Stimulated activated CD8-positive, alpha-beta memory T cell treated with anti-CD3 and anti-CD28 coated beads, Interleukin-12 subunit alpha, Interleukin-12 subunit beta, amount 100 ng/mL, for 24 hours (primary cell): ENCODE data around the gene NKD1.

ENCODE experiments used
- DNase-seq: peaks from one replicate; pipeline ENCODE4 v3.0.0-alpha.2; 2020; ENCODE audit errors: extremely low read depth

NKD1 gene

DNA sequence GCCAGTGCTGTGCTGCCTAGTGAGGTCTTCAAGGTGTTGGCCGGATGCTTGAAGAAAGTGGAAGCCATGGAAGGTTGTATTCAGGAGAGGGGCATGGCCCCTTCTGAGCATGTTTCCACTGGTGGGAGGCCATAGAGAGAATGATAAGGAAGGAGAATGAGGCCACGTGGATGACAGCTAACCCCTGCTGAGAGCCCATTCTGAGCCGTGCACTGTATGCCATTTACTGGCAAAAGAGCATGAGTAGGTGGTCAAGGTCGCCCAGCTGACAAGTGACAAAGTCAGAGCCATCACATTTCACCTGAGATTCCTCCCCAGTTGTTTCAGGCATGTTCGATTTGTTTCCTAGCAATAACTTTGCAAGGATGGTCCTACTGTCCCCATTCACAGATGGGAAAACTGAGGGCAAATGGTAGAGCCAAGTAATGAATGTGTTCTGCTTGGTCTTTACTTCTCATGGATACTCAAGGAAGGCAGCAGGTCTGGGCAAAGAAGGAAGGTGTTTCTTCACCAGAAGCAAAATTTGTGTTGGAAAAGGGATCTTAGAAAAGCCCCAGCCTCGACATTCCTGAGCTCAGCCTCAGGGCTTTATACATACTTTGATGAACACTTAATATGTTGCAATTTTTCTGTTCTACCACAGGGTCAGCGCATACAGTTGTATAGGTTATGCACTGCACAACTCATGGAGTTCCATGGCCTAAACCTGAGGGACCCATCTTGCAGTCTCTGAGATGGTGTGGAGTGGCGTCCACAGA is 10.5 kb upstream of the NKD1 start:
- DNase-seq, result no peak

GRCh38 chr16:50538411-50539052 is 9.7 kb upstream of the NKD1 start:
- DNase-seq, result no peak

GRCh38 chr16:50539053-50539695 is 9.0 kb upstream of the NKD1 start:
- no peak for DNase-seq

- DNase-seq, result no peak
Measured at GRCh38 chr16:50539822-50540710, 8.1 kb upstream of the NKD1 start.

GRCh38 chr16:50540711-50541007 is 7.5 kb upstream of the NKD1 start:
- no peak for DNase-seq

- DNase-seq, result no peak
Measured at GRCh38 chr16:50542703-50543102, 5.5 kb upstream of the NKD1 start.

DNA sequence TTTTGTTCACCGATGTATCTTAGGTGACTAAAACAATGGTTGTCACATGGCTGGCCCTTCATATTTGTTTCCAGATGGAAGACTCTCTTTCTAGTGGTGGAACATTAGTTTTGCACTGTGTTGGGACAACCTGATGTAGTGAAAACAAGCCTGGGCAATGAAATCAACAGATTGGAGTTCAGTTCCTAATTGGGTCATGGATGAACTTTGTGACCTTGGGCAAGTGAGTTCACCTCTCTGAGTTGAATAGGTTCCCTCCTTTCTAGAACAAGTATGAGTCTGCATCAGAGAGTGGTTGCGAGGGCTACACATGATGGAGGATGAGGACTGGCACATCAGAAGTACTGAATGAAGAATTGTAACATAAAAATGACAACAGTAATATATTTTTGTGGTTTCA is 2.1 kb upstream of the NKD1 start:
- no peak for DNase-seq

DNA sequence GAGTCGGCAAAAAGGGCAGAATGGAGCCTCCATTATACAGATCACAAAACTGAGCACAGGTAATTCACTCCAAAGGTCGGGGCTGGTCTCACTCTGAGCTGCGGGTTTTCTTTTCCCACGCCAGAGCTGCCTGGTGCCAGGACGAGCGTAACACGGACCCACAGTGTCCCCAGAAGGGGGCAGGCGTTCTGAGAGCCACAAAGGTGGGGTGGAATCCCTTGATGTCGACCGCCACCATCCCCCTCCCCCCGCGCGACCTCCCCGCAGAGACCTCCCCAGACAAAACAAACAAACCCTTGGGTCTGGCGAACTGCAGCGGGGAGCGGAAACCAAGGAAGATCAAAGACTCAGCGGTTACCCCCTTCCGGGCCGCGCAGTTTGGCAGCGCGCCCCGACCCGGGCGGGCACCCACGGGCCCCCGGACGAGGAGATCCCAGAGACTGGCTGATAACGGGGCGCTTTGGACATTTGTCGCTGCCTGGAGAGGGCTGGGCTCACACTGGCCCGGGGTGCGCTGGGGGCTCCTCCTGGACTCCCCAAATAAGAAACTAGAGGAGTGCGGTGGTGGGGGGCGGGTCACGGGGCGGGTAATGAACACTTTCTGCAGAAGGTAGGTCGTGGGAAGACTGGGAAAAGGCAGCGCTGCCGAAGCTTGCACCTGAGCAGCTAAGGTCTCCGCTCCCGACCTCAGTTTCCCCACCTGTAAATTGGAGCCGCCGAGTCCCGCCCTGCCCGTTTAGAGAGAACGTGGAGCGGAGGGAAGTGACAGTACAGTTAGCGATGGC is 664 bp upstream of the NKD1 start:
- peak; percentile 30 for DNase-seq

DNA sequence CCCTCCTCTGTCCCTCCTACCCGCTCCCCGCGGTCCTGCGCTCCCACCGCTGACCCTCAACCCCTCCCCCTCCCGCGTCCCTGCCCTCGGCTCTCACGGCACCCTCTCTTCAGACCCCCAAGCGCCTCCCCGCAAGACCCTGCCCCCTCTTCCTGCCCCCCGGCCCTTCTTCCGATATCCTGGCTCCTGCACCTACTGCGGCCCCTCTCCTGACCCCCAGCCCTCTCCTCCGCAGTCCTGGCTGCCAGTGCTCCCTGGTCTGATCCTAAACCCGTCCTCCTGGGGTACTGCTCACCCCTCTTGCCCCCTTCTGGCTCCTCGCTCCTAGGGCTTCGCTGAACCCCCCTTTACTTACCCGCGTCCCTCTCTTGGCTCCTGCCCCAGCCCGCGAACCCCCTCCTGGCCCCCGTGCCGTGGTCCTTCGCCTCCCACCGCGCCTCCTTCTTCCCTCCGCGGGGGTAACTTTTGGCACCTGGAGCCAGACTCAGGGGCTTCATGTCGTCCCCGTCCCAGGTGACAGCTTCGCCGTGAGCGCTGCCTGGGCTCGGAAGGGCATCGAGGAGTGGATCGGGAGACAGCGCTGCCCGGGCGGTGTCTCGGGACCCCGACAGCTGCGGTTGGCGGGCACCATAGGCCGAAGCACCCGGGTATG is 839 bp downstream of the NKD1 start:
- DNase-seq, result no peak

- DNase-seq, result no peak
Measured at GRCh38 chr16:50549561-50549915, 1.3 kb downstream of the NKD1 start.

DNA sequence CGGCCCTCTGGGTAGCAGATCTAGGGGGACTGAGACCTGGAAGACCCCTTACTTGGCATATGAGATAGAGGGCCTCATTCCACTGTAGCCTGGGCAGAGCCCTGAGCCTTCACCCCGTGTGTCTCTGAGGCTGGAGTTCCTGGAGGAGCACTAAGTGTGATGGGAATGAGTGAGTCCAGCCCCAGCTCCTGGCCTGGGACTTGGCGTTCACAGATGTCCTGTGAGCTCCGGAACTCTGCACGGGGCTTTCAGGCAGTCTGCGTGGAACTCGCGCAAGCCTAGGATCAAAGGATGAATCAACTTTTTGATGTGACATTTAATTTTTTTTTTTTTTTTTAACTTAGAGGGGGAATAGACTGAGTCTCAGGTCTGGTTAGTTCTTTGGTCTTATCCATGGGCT is 1.8 kb downstream of the NKD1 start:
- no peak for DNase-seq

DNA sequence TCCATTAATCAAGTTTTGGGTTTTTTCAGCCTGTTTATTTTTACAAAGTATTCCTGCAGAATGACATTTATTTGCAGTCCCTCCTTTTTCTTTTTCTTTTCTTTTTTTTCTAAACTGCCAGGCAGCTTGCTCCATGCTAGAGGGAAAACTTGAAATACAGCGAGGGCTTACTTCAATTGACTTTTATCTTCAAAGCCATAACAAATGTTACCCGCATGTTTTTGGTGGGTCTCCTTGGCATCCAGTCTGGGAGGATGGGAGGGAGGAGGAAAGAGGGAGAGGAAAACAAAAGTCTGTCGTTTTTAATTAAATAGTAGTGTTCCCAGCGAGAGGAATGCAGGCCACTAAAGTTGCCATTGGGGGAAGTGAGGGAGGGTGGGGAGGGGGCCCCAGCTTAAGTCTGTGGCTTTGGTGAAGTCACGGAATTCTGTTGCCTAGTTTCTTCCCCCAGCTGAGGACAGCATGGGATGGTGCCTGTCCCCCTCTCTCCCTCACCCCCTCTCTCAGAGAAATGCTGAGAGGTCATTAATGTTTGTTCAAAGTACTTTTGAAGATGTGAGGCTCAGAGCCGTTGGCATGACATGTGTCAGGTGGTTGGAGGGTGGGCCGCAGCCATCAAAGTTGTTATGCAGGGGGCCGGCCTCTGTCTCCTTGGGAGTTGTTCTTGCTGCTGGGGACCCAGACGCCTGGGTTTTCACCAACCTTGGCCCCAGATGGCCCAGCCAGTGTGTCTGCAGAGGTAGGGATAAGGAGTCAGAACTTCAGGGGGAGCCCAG is 2.9 kb downstream of the NKD1 start:
- no peak for DNase-seq

DNA sequence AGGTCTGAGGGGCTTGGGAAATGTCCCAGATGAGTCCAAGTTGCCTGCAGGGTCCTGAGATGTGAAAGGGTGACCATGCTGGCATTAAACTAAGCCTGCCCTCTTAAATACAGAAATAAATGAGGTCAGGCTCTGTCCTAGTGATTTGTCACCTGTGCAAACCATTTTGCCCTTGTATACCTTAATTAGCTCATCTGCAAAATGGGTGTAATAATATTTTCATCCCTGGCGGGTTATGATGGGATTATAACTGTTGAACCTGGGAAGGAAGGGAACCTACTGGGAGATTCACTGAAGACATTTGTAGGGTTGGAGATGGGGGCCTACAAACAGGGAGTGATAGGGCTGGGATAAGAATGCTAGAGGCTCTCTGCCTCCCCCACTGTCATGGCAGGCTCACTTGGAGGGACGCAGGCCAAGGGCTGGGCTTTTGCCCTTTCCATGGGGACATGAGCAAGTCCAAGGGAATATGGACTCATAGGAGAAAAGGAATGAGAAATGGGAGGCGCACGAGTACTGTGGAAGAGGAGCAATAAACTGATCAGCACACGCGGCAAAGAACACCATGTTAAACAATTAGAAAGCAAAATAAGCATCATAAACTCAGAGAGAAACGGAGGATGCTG is 4.4 kb downstream of the NKD1 start:
- no peak for DNase-seq

DNA sequence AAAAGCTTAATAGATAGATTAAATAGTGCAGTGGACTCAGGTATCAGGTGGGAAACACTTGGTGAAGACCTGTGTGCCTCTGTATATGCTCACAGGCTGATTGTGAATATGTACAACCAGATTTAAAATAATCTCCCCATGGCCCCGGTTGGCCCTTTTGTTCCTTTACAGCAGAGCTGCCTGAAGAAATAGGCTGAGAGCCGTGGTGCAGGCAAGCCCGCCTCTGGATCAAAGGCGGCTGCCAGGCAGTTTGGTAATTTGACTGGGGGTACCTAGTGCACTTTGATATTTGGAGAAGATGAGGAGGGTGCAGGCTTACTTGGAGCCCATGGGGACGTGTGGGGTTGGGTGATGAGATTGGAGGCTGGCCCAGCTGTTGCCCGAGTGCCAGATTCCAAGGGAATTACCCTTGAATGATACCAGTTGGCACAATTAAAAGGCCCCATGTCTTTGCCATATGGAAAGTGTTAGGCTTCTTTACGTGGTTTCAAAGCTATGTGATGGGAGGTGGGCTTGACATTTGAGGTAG is 5.0 kb downstream of the NKD1 start:
- no peak for DNase-seq

DNA sequence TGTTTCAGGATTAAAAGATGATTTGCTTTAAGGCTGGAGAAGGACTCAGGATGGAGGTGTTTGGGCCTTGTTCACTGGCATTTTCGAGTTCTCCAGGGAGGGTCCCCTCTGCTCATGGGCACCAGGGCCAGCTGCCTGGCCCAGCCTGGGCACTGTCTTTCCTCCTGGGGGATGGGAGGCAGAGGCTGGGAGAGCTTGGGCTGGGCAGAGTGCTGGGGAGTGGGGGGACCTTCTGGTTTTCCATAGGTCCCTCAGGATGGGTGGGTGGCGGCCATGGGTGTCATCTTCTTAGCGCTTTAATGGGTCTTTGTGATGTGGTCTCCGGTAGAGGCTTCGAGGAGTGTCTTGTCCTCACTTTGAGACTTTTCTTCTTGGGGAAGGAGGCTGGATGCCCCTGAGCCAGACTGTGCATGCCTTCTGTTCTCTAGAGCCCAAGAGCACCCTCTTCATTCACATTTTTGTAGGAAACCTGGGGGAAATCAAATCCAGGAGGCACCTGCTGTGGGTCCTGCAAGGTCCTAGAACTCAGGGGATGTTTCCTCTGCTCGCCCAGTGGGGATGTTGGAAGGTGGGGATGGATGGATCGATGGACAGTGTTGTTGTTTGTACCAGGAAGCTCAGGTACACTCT is 5.7 kb downstream of the NKD1 start:
- no peak for DNase-seq

- no peak for DNase-seq
Measured at GRCh38 chr16:50555269-50555875, 7.2 kb downstream of the NKD1 start.

DNA sequence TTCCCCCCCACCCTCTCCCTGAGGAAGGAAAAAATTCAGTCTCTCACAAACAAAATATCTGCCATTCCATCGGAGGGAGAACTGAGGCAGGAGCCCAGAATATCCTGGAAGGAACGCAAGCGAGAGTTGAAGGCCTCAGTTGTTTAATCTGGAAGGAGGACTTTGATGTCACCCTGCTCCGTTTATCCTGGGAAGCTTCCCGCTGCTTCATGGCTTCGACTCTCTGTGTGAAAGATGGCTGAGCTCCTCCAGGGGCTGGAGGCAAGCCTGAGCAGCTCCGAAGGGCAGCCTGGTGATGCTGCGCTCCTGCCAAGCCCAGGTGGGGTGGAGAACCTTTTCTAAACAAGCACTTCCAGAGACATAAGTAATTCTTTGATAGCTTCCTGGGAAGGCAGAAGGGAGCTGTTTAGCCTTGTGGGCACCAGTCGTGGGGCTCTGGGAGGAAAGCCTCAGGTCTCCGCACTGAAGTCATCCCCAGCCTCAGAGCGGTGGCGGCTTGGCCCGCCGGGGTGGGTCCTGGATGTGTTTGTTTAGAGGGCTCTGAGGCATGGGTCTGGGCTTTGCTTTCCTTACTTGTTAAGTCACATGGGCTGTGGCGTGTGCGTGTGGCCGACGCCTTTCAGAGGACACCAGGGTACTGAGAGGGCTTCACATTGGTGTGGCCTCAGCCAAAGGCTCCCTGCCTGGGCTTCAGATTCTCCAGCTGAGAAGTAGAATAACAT is 7.9 kb downstream of the NKD1 start:
- DNase-seq, result no peak

DNA sequence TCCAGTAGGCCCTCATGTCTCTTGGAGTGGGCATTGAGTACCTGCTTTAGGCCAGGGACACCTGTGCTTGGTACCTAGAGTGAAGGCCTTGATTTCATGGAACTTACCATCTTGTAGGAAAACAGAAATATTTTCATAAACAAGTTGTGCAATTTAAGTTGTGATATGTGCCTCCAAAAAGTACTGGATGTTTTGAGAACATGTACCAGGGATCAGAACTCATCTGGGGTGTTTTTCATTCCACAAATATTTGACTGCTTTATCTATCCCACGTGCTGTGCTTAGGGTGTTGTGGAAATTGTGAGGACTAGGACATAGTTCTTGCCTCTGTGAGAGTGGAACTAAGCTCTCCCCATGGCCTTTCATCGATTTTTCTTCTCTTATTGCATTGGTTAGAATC is 8.8 kb downstream of the NKD1 start:
- DNase-seq, result no peak
